Fibroblast of lung (primary cell): ENCODE results near the gene SUGCT.

Source experiments
- EZH2 ChIP-seq: IDR thresholded peaks from 2 replicates; pipeline ENCODE4 v1.5.1; 2012; ENCODE audit warnings: low read length, control low read depth, mild to moderate bottlenecking; ENCODE audit errors: missing control alignments
- TF ChIP-seq, protein P1 (sequence below), 2 donors: IDR thresholded peaks in 1 of 2; conservative IDR thresholded peaks in 1 of 2; 1 replicate in 1 of 2; 2 replicates in 1 of 2; pipeline ENCODE4 v1.5.1; 2011 to 2012; ENCODE audit warnings: low read length in 2 of 2, control low read depth in 1 of 2, inconsistent platforms in 1 of 2, low read depth in 1 of 2, mild to moderate bottlenecking in 1 of 2

DNA sequence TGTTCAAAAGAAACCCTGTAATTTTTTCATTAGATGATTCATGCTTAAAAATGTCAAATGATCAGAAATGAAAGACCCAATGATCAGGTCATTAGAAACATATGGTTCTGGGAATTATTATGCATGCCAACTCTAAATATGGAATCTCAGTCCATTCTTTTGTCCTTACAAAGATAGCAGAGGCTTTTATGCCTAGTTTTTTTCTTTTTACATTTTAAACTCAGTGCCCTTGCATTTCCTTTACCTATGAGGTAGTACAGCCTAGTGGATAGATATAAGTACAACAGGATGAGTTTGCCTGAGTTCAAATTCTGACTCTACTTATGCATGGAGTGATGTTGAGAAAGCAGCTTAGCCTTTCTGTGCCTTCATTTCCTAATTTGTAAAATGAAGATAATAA is 392.9 kb downstream of the SUGCT start:
- TF ChIP-seq, protein P1, sequence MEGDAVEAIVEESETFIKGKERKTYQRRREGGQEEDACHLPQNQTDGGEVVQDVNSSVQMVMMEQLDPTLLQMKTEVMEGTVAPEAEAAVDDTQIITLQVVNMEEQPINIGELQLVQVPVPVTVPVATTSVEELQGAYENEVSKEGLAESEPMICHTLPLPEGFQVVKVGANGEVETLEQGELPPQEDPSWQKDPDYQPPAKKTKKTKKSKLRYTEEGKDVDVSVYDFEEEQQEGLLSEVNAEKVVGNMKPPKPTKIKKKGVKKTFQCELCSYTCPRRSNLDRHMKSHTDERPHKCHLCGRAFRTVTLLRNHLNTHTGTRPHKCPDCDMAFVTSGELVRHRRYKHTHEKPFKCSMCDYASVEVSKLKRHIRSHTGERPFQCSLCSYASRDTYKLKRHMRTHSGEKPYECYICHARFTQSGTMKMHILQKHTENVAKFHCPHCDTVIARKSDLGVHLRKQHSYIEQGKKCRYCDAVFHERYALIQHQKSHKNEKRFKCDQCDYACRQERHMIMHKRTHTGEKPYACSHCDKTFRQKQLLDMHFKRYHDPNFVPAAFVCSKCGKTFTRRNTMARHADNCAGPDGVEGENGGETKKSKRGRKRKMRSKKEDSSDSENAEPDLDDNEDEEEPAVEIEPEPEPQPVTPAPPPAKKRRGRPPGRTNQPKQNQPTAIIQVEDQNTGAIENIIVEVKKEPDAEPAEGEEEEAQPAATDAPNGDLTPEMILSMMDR (conservative IDR thresholded peaks at IDR 0.05 in 1 of 2, IDR thresholded peaks at IDR 0.05 in 1 of 2; ENCODE audit: low read depth in 1 of 2, low read length in 2 of 2) = no peak
- no peak for TF ChIP-seq EZH2
